GM19043 (cell line): ENCODE measurements around the gene SOX3.

Experiments
- ATAC-seq: cut with Tn5 transposase; IDR thresholded peaks from one replicate; pipeline ENCODE4 v1.9.1; 2021; ENCODE audit warnings: low read depth; ENCODE audit not compliant: unreplicated experiment

Gene SOX3

GRCh38 chrX:140504371-140505324, at the start of gene SOX3:
Gene SOX3, minus strand, starts transcription at chrX:140505069. Its CDS starts 9 bp downstream, at chrX:140505060.
- no peak for ATAC-seq

- no peak for ATAC-seq
Observed at GRCh38 chrX:140548985-140549384, 44.1 kb upstream of the SOX3 start.

GRCh38 chrX:140526171-140526570, 21.3 kb upstream of the SOX3 start:
- no peak for ATAC-seq

- no peak for ATAC-seq
Observed at GRCh38 chrX:140525448-140525847, 20.6 kb upstream of the SOX3 start.

- ATAC-seq = no peak
Observed at GRCh38 chrX:140524556-140524955, 19.7 kb upstream of the SOX3 start.

- no peak for ATAC-seq
Observed at GRCh38 chrX:140521393-140521792, 16.5 kb upstream of the SOX3 start.

- ATAC-seq = no peak
Observed at GRCh38 chrX:140514554-140514953, 9.7 kb upstream of the SOX3 start.

GRCh38 chrX:140510895-140511295, 6.0 kb upstream of the SOX3 start:
- no peak for ATAC-seq

GRCh38 chrX:140510306-140510676, 5.4 kb upstream of the SOX3 start:
- no peak for ATAC-seq

GRCh38 chrX:140509468-140510305, 4.8 kb upstream of the SOX3 start:
- no peak for ATAC-seq

GRCh38 chrX:140508958-140509357, 4.1 kb upstream of the SOX3 start:
- ATAC-seq = no peak

GRCh38 chrX:140507982-140508305, 3.1 kb upstream of the SOX3 start:
- no peak for ATAC-seq

GRCh38 chrX:140507223-140507981, 2.5 kb upstream of the SOX3 start:
- no peak for ATAC-seq

- ATAC-seq = no peak
Observed at GRCh38 chrX:140505421-140506337, 810 bp upstream of the SOX3 start.

GRCh38 chrX:140503714-140504351, 1.0 kb downstream of the SOX3 start:
- ATAC-seq = no peak

- no peak for ATAC-seq
Observed at GRCh38 chrX:140503238-140503601, 1.6 kb downstream of the SOX3 start.

GRCh38 chrX:140502491-140503237, 2.2 kb downstream of the SOX3 start:
- no peak for ATAC-seq

- no peak for ATAC-seq
Observed at GRCh38 chrX:140501940-140502468, 2.9 kb downstream of the SOX3 start.
